GM18498 (cell line): ENCODE data around the gene C2CD2.
A peak's percentile ranks its signal among the peaks of the same experiment; 100 is the strongest.

Experiments used
- ATAC-seq: cut with Tn5 transposase; IDR thresholded peaks from one replicate; pipeline ENCODE4 v1.9.1; 2021; ENCODE audit warnings: mild to moderate bottlenecking, moderate library complexity; ENCODE audit not compliant: unreplicated experiment

Gene C2CD2

GRCh38 chr21:41869771-41870170 is 84.0 kb downstream of the C2CD2 start:
- no peak for ATAC-seq

DNA sequence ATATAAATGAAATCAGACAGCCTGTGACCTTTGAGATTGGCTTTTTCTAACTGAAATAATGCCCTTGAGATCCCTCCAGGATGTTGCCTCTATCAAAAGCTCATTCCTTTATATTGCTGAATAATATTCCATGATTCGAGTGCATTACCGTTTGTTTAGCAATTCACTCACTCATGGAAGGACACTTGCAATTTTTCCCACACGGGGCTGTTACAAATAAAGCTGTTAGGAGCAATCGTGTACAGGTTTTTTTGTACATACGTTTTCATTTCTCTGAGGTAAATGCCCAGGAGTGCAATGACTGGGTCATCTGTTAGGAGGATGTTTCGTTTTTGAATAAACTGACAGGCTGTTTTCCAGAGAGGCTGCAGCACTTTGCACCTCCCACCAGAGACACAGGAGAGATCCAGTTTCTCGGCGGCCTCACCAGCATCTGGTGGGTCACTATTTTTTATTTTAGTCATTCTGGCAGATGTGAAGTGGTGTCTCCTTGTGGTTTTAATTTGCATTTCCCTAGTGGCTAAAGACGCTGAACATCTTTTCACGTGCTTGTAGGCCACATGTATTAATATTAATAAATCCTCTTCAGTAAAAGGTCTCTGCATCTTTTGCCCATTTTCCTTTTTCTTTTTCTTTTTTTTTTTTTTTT is 85.6 kb downstream of the C2CD2 start:
- peak; percentile 52 for ATAC-seq

DNA sequence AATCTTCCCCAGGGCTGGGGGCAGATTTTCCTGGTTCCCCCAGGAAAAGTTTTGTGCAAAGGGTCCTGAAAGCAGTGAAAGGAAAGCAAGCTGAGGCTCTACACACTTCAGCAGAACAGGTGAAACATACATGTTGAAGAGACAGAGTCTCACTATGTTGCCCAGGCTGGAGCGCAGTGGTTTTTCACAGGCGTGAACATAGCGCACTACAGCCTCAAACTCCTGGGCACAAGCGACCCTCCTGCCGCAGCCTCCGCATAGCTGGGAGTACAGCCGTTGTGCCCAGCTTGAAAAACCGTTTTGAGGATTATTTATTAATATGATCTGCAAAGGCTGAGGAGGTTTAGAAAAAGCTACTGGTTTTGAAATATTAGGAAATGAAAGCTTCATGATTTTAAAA is 86.5 kb downstream of the C2CD2 start:
- ATAC-seq, result no peak

GRCh38 chr21:41866274-41866809 is 87.5 kb downstream of the C2CD2 start:
- no peak for ATAC-seq

DNA sequence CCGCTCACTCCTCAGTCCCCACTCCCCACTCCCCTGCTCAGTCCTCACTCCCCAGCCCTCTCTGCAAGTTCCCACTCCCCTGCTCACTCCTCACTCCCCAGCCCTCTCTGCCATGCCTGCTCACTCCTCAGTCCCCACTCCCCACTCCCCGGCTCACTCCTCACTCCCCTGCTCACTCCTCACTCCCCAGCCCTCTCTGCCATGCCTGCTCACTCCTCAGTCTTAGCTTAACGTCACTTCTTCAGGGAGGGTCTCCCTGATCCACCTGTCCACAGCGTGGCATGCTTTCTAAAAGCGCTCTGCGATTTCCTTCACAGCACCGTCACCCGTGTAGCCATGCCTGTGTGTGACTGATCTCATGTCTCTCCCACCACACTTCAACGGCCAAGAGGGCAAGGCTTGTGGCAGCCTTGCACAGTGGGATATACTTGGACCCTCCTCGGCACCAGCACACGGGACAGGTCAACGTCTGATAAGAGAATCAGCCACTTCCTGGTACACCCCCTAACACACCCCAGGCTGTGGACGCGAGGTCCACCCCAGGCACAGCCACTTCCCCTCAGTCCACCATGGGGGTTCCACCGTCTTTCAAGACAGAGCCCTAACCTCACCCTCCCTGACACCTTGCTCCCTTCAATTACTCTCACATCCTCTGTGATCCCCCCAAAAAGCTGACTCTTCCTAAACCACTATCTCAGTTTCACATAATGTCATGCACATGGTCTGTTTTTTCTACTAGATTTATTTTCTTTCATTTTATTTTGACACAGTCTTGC is 88.6 kb downstream of the C2CD2 start:
- ATAC-seq, result peak; percentile 61

DNA sequence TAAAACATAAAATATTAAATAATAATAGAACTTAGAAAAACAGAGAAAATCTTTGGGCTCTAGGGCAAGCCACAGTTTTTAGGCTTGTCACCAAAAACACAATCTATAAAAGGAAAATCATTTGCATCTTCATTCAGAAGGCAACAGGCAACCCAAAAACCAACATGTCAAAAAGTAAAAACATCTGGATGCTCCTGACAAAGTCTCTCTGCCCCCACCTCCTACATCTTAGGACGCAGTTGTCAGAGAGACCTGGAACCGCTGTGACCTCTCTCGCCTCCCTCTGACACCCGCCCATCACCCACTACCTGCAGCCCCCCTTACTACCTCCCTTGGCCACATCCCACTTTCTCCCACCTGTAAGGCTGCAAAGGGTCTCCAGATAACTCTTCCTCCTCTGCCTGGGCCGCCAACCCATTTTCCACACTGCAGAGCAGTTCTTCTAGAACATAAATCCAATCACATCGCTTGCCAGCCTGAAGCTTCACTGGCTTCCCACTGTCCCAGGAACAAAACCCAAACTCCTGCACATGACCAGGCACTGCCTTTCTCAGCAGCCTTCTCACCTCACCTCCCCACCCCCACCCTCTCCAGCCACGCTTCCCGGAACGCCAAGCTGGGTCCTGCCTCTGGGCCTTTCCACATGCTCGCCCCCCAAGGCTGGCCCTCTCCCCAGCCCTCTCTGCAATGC is 89.4 kb downstream of the C2CD2 start:
- no peak for ATAC-seq

DNA sequence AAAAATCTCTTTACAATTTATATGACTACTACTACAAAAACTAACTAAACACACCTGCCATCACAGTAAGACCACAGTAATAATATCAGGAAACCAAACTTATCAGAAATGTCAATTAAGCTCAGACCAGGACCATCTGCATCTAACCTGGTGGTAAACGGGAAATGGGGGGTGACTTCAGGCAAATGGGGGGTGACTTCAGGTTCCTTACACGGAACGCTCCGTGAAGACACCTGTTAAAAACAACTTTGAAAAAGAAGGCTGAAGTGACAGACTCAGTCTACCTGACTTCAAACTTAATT is 90.4 kb downstream of the C2CD2 start:
- ATAC-seq, result no peak

DNA sequence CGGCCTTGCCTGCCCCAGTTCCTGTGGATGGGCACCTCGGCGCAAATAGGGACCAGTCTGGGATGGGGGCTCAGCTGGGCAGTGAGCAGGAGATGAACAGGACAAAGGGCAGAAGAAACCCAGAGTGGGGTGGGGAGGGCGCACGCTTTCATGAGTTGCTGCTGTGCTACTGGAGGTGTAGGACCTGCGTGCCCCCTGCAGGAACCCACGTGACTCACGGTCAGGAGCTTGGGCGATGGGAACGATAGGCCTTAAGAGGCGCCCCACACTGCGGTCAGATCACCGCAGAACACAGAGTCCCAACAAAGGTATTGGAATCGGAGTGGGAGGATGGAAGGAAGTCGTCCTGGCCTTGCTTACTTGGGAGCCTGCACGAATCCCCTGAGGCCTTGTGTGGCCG is 91.8 kb downstream of the C2CD2 start:
- no peak for ATAC-seq

- no peak for ATAC-seq
Observed at GRCh38 chr21:41861255-41861654, 92.6 kb downstream of the C2CD2 start.

- no peak for ATAC-seq
Observed at GRCh38 chr21:41859297-41859980, 94.4 kb downstream of the C2CD2 start.

GRCh38 chr21:41858466-41859296 is 95.1 kb downstream of the C2CD2 start:
- no peak for ATAC-seq

DNA sequence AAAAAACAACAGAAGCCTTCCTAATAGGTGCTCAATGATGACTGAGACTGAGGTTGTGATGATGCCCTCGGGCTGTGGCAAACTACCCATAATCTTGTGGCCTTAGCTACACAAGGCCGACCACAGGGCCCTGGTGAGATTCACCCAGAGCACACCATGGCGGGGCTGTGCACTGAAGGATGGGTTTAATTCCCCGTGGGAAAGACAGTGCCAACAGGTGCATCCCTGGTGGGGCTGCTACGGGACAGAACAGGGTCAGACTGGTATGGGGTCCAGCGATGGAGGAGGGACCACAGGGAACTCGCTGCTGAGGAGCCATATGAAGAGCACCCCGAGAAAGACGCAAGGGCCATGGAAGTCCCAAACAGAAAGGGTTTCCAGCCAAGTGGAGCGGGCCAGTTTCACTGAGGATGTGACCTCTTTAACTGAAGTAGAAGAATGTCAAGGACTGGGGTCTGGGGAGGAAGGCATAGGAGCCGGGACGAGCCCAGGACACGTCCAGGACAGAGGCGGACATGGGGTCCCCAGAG is 96.0 kb downstream of the C2CD2 start:
- no peak for ATAC-seq

GRCh38 chr21:41856572-41856971 is 97.2 kb downstream of the C2CD2 start:
- ATAC-seq, result no peak

GRCh38 chr21:41854426-41854995 is 99.3 kb downstream of the C2CD2 start:
- no peak for ATAC-seq

DNA sequence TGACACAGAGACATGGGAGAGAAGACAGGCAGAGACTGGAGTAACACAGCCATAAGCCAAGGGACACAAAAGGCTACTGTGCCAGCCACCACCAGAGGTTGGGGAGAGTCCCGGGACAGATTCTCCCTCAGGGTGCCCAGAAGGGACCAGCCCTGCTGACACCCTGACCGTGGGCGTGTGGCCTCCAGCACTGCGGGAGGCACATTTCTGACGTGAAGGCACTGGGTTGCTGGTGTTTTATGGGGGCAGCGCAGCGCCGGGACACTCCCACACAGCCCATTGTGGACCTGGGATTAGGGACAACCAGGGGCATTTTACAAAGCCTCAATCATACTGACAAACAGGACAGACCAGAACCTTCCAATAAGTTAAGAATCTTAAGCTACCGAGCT is 100.9 kb downstream of the C2CD2 start:
- ATAC-seq, result no peak

DNA sequence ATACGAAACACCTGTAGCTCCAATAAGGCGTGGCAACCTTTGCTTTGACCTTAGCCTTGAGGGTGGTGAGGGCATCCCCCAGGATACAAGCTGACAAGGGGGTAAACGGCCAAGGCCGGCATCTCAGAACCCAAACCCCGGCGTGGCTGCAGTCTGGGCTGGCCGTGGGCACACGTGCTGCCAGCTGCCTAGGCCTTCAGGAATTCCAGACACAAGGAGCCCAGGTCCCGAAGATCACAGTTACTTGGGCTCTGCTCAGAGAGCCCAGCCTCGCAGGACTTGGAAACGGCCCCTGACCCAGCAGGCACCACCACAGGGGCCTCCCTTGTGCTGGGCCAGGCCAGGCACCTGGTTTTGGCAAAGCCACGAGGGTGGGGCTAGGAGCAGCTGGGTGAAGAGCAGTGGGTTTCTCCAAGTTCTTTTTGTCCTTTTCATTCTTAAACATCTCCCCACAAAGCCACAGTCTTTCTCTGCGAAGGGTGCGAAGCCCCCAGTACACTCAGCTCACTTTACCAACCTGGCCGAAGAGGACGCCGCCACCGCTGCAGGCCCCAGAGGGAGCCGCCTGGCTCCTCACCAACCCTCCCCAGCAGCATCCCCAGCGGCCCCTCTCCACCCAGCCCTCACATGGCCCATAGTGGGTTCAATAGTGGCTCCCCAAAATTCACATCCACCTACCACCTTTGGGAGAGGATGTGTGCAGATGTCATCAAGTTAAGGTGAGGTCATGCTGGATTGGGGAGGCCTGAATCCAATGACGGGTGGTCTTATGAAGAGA is 101.5 kb downstream of the C2CD2 start:
- no peak for ATAC-seq

GRCh38 chr21:41851090-41851790 is 102.6 kb downstream of the C2CD2 start:
- no peak for ATAC-seq

- ATAC-seq, result no peak
Observed at GRCh38 chr21:41850085-41850484, 103.7 kb downstream of the C2CD2 start.
